ENCODE measurements around the gene SPARC. TPM values are rescaled to one million over a fixed set of nuclear protein-coding genes. Genes with fewer than 3 reads are reported as not detected.

SPARC gene
- total RNA-seq, 1 experiment from 2014 or later: 418 TPM

- TF ChIP-seq RORB (CRISPR knock-in tag; IDR thresholded peaks at IDR 0.05) (no peak), AR (CRISPR knock-in tag; IDR thresholded peaks at IDR 0.05) (no peak), ATF1 (CRISPR knock-in tag; IDR thresholded peaks at IDR 0.05) (no peak)
- Mint-ChIP-seq H3K4me1 (peaks cover 54% of the 10 kb centered on the region), H3K36me3 (peaks cover 13% of the 10 kb centered on the region), H3K4me3 (no peak overlapping the region), H3K9me3 (no peaks in the 10 kb centered on the region), H3K27me3 (ENCODE audit: low read depth) (no peaks in the 10 kb centered on the region), H3K27ac (peak overlapping the region; percentile 50; the same call in 1 of the 2 replicates)
- ATAC-seq (no peak), DNase-seq (ENCODE audit: low spot score) (no peak)
- ChIA-PET CTCF (interaction anchor here (1.1 to 3.3 kb wide), 3 partner anchors 13 to 57 kb away, joined by 4 to 23 read pairs (median 11); no protein-coding TSS in a partner anchor), POLR2A (no interaction called here)
Measured at GRCh38 chr5:151682751-151683331, 3.9 kb downstream of the SPARC start.

- ATAC-seq (no peak), DNase-seq (ENCODE audit: low spot score) (no peak)
- H3K4me1 Mint-ChIP-seq: peaks cover 58% of the 10 kb centered on the region
- no peaks in the 10 kb centered on the region for H3K9me3 Mint-ChIP-seq
- no peak for TF ChIP-seq RORB (CRISPR knock-in tag; IDR thresholded peaks at IDR 0.05)
- no peak for TF ChIP-seq NFYB (CRISPR knock-in tag; conservative IDR thresholded peaks at IDR 0.05; ENCODE audit: low read depth)
- no peak for TF ChIP-seq FOXP1 (CRISPR knock-in tag; IDR thresholded peaks at IDR 0.05; ENCODE audit: borderline replicate concordance)
- TF ChIP-seq PREB (CRISPR knock-in tag; IDR thresholded peaks at IDR 0.05; ENCODE audit: borderline replicate concordance): no peak
- no peak for TF ChIP-seq SP1 (CRISPR knock-in tag; conservative IDR thresholded peaks at IDR 0.05)
- TF ChIP-seq RELA (CRISPR knock-in tag; IDR thresholded peaks at IDR 0.05; ENCODE audit: borderline replicate concordance): no peak
- no peak for TF ChIP-seq ZNF219 (CRISPR knock-in tag; IDR thresholded peaks at IDR 0.05; ENCODE audit: borderline replicate concordance)
- TF ChIP-seq TCF7 (CRISPR knock-in tag; IDR thresholded peaks at IDR 0.05; ENCODE audit: low read depth): no peak
- TF ChIP-seq HMGA2 (CRISPR knock-in tag; IDR thresholded peaks at IDR 0.05): no peak
- TF ChIP-seq AFF4 (CRISPR knock-in tag; IDR thresholded peaks at IDR 0.05; ENCODE audit: borderline replicate concordance): no peak
- TF ChIP-seq IRF1 (CRISPR knock-in tag; IDR thresholded peaks at IDR 0.05): no peak
- no peak for TF ChIP-seq SOX15 (CRISPR knock-in tag; IDR thresholded peaks at IDR 0.05)
- TF ChIP-seq NR3C1 (CRISPR knock-in tag; conservative IDR thresholded peaks at IDR 0.05; ENCODE audit: low read depth): no peak
- CTCF ChIA-PET: interaction anchor here (0.8 to 3.3 kb wide), 4 partner anchors 14 to 89 kb away, joined by 3 to 23 read pairs (median 6); no protein-coding TSS in a partner anchor
- no peak overlapping the region for H3K4me3 Mint-ChIP-seq
- POLR2A ChIA-PET: no interaction called here
- H3K27ac Mint-ChIP-seq: no peak overlapping the region
- H3K36me3 Mint-ChIP-seq: peaks cover 13% of the 10 kb centered on the region
- H3K27me3 Mint-ChIP-seq (ENCODE audit: low read depth): no peaks in the 10 kb centered on the region
Measured at GRCh38 chr5:151682240-151682639, 4.5 kb downstream of the SPARC start.
